Effector CD8-positive, alpha-beta T cell (primary cell): ENCODE measurements around the gene KIF26B.
"Not testable (repeated sequence)": the region's sequence is repeated elsewhere in the genome, so short reads cannot be mapped to it uniquely, and the experiment has no call there.

Source experiments
- DNase-seq: peaks from one replicate; lab custom pipeline; 2025; lab: John Stamatoyannopoulos, UW

The KIF26B gene

DNA sequence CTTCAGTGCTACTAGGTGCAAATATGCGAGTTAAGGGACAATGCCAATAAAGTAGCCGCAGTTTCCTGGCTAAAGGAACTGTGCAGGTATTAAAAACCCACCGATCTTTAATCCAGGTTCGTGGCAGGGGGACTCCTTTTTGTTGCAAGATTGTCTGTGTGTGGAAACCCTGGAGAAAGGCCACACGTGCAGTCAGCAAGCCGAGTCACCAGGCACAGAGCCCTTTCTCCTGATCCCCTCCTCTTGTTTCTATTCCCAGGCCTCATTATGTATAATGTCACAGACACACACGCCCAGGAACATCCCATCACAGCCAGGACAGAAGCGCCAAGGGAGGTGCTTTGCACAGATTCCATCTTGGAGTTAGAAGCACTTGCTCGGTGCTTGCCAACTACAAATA lies 528.9 kb downstream of the KIF26B start:
- DNase-seq, result no peak

DNA sequence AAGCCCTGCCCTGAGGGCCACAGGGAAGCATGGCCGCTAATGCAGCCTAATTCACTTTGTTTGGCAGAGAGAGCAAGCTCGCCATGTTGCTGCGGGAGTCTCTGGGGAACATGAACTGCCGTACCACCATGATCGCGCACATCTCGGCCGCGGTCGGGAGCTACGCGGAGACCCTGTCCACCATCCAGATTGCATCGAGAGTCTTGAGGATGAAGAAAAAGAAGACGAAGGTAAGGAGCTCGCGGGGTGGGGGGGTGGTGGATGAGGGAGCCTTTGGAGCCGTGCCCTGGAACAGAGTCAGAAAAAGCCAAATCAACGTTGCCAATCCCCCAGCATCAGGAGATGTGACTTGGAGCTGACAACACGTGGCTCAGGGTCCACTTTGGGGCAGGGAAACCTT lies 529.4 kb downstream of the KIF26B start:
- no peak for DNase-seq

DNA sequence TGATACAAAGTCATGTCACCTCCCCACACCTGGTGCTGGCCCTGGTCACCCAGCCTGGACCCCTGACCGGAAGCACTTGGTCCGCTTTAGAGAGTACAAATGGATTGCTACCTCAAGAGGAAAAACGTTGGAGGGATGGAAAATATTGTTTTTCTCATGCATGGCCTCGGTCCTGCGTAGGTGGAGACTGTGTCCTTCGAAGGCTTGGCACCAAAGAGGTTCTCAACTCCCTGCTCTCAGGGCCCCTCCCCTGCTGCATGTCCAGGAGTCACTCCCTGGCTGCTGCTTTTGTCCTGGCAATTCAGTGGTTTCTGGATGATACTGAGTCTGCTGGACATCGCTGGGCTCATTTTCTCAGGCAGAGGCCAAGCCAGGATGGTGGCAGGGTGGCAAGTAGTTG lies 529.8 kb downstream of the KIF26B start:
- no peak for DNase-seq

DNA sequence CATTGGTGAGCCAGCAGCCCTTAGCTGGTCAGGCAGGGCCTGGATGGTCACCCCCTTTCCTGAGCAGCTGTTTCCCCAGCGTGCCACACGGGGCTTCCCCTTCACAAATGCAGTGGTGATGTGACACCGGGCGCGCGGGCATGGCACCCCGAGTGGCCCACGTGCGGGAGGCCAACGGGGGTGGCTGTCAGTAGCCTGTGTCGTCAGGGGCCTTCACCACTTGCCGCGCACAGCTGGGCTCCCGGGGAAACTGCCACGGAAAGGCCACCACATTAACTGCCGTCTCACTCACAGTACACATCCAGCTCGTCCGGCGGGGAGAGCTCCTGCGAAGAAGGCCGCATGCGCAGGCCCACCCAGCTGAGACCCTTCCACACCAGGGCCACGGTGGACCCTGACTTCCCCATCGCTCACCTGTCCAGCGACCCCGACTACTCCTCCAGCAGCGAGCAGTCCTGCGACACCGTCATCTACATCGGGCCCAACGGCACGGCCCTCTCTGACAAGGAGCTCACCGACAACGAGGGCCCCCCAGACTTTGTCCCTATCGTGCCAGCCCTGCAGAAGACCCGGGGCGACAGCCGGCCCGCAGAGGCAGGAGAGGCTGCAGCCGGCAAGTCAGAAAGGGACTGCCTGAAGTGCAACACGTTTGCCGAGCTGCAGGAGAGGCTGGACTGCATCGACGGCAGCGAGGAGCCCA lies 530.5 kb downstream of the KIF26B start:
- no peak for DNase-seq

DNA sequence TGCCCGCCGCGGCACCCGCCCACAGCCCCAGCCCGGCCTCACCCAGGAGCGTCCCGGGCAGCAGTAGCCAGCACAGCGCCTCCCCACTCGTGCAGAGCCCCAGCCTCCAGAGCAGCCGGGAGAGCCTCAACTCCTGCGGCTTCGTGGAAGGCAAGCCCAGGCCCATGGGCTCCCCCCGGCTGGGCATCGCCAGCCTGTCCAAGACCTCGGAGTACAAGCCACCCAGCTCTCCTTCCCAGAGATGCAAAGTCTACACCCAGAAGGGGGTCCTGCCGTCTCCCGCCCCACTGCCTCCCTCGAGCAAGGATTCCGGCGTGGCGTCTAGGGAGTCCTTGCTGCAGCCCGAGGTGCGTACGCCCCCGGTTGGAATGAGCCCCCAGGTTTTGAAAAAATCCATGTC lies 531.2 kb downstream of the KIF26B start:
- DNase-seq, result no peak

DNA sequence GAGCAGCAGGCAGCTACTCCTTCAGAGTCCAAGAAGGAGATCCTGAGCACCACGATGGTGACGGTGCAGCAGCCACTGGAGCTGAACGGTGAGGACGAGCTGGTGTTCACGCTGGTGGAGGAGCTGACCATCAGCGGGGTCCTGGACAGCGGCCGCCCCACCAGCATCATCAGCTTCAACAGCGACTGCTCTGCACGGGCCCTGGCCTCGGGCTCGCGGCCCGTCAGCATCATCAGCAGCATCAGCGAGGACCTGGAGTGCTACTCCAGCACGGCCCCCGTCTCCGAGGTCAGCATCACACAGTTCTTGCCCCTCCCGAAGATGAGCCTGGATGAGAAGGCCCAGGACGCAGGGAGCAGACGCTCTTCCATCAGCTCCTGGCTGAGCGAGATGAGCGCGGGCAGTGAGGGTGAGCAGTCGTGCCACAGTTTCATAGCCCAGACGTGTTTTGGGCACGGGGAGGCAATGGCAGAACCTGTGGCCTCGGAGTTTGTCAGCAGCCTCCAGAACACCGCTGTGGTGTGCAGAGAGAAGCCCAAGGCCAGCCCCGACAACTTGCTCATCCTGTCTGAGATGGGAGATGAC lies 531.8 kb downstream of the KIF26B start:
- no peak for DNase-seq

DNA sequence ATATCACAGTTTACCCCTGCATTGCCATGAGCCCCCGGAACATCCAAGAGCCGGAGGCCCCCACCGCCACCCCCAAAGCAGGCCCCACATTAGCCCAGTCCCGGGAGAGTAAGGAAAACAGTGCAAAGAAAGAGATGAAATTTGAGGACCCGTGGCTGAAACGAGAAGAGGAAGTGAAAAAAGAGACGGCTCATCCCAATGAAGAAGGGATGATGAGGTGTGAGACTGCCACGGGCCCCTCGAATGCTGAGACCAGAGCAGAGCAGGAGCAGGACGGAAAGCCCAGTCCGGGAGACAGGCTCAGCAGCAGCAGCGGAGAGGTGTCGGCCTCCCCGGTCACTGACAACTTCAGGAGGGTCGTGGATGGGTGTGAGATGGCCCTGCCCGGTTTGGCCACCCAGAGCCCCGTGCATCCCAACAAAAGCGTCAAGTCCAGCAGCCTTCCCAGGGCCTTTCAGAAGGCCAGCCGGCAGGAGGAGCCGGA lies 532.4 kb downstream of the KIF26B start:
- no peak for DNase-seq

DNA sequence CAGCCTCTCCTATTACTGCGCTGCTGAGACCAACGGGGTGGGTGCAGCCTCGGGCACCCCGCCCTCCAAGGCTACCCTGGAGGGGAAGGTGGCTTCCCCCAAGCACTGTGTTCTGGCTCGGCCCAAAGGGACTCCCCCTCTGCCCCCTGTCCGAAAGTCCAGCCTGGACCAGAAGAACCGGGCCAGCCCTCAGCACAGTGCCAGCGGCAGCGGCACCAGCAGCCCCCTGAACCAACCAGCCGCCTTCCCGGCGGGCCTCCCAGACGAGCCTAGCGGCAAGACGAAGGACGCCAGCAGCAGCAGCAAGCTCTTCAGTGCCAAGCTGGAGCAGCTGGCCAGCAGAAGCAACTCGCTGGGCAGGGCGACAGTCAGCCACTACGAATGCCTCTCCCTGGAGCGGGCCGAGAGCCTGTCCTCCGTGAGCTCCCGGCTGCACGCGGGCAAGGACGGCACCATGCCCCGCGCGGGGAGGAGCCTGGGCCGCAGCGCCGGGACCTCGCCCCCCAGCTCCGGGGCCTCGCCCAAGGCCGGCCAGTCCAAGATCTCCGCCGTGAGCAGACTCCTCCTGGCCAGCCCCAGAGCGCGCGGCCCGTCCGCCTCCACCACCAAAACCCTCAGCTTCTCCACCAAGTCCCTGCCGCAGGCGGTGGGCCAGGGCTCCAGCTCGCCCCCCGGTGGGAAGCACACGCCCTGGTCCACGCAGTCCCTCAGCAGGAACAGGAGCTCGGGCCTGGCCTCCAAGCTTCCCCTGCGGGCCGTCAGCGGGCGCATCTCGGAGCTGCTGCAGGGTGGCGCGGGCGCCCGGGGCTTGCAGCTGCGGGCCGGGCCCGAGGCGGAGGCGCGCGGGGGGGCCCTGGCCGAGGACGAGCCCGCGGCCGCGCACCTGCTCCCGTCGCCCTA lies 533.1 kb downstream of the KIF26B start:
- DNase-seq, result no peak

DNA sequence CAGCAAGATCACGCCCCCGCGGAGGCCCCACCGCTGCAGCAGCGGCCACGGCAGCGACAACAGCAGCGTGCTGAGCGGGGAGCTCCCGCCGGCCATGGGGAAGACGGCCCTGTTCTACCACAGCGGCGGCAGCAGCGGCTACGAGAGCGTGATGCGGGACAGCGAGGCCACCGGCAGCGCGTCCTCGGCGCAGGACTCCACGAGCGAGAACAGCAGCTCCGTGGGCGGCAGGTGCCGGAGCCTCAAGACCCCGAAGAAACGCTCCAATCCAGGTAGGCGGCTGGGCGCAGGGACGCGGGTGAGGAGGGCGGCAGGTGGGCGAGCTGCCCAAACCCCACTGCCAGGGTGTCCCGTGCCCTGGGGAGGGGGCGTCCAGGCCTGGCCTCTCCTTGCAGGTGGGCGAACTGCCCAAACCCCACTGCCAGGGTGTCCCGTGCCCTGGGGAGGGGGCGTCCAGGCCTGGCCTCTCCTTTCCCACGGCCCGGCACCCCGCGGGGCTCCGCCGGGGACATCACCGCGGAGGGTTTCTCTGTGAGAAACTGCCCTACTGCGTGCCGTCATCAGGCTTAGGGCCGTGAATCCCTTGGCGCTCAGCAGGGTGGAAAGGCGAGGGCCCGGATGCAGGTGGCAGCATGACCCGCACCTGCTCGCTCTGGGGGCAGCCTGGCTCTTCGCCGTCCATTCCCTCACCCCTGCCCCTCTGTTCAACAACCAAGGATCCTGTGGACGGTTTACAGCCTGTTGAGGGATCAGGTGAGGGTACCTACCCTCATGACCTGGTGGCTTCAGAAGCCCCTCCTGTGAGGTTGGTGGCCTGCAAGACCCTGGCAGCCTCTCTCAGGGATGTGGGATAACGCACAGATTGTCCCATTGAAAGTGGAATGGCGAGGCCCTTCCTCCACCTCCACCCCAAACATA lies 534.0 kb downstream of the KIF26B start:
- no peak for DNase-seq

DNA sequence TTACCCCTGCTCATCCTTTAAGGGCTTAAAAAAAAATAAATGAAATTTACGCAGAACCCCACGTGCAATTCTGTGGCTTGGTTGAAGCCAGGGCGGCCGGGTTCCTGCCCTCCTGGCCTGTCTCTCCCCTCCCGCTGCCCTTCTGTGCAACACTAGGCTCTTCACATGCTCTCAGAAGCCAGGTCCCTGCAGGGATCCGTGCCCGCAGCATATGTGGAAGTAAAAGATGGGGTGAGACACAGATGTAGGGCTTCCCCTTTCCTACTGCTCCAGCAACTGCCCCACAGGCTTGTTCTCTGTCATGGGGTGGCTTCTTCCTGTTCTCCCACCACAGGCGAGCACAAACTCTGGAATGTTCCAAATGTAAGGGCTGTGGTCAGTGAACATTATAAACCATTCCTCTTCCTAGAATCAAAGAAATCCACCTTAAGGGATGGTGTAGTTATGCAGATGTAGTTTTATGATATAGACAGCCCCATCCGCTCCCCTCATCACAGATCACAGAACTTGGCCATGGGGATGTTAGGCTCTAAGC lies 535.4 kb downstream of the KIF26B start:
- no peak for DNase-seq

DNA sequence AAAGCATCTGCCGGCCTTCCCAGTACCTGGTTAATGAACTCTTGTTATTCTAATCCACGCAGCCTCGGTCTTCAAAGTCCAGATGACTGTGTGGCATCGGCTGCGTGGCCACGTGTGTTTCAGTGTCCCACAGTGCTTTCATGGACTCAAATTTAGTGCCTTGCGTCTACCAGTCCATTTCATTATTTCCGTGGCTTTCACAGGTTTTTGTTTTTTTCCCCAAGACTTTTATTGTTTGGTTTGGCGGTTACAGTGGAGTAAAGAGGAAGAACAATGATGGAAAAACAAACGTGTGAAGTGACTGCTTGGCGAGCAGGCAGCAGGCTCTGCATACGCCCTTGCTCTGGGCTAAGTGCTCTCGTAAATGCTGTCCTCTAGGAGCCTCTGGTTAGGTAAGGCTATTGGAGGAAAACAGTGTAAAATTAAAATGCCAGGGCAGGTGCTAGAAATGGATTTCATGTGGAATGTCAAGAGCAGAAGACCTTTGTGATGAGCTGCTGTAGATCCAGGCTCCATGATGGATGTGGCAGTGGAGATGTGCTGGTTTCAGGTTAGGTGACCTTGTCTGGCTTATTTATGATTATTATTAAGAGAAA lies 536.3 kb downstream of the KIF26B start:
- DNase-seq, result no peak

DNA sequence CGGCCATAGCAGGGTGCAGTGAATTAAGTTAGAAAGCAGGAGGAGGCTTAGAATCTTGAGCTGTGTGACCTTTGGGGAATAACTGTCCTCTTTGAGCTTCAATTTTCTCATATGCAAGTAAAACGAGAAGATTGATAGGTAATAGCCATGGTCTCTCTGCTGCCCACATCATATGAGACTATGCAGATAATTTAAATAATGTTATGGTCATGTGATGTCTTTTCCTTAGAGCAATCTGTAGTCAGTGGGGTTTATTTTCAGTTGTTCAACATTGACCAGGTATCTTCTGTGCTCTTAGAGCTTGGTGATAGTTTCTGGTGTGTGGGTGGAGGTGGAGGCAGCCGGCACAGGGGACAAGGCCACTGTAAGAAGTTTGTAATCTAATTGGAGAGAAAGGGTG lies 537.1 kb downstream of the KIF26B start:
- no peak for DNase-seq

DNA sequence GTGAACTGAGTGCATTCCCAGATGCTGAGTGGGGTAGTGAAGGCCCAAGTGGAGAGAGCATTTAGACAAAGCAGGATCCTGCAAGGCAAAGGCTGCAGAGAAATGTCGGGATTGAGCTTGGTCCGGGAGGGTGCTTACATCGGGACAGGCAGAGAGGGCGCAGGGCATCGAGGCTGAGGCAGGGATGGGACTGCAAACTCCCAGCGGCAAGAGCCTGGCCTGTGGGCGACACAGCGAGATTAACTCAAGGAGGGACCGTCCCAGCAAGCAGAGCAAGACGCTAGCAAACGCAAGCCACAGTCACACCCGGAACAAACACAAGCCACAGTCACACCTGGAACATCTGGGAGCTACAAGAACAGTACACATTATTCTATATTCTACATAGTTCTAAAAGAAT lies 537.5 kb downstream of the KIF26B start:
- no peak for DNase-seq

DNA sequence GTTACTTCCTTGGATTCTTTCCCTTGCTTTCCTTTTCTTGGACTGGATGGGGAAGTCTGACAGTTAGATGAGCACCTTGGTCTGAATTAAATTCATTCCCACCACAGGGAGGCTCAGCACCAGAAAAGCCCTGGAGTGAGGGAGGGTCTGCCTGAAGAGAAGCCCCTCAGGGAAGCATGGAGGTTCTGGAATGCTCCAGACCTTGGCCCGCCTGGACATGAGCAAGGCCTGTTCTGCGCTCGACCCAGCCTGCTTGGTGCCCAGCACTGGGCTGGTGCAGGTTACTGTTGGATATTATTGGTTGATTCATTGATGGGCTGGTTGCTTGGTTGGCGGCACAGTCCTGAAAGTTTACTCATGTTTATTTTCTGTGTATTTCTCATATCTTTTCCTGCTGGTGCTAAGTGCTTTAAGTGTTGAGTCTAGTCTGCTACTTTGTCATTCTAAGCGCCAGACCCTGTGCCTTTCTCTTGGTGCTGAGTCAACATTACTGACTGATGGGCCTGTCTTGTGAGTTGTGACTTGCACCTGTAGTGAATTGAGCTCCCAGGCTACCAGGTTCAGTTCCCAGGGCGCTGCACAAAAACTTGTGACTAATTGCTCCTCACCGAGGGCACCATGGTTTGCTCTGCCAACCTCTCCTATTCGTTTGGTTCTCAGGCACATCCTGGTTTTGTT lies 538.5 kb downstream of the KIF26B start:
- DNase-seq, result no peak

DNA sequence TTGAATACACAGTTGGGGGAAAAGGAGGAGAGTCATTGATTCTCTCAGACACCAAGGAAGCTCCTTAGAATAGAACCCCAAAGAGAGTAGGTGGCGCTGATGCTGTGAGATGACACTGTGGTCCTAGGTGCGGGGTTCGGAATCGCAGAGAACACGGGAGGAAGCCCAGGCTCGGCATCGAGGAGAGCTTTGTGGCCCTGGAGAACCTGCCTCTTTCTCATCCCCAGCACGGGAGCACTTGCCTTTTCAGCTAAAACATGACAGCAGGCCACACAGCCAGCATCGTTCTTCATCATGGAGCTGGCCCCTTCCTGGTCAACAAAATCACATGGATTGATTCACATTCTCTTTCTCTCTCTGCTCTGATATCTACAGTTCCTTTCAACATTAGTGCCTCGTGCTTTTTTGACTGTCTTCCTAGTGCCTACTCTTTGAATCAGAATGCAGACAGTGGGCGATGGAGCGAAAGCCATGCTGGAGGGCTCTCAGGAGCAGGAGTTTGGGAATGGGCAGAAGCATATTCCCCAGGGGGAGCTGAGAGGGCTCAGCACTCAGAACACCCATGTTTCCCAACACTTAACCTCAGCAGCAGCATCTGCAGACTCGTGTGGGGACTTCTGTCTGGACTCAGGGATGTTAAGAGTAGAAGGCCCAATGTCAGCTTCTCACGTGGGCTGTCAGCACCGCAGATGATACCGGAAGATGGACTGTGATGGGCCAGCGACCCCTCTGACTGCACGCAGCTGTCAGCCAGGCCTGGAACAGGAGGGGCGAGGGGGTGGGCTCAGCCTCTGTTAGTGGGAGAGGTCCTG lies 539.4 kb downstream of the KIF26B start:
- DNase-seq, result no peak

DNA sequence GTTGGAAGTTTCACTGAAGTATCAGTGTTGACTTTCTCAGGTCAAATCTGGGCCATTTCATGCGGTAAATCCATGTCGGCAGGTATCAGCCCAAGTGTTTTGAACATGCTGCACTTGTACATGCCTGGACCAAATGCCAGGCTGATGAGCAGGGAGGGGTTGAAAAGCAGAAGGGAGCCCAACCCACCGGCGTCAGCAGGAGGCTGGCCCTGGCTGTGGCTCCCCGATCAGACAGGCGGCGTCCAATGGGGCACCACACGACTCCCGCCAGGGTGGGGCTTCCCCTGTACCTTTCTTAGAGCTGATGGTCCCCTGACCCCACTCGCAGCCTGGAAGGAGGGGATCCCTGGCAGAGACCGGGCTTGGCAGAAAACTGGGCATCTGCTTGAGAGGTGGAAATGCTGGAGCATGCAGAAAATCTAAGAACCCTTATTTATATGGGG lies 540.0 kb downstream of the KIF26B start:
- no peak for DNase-seq

DNA sequence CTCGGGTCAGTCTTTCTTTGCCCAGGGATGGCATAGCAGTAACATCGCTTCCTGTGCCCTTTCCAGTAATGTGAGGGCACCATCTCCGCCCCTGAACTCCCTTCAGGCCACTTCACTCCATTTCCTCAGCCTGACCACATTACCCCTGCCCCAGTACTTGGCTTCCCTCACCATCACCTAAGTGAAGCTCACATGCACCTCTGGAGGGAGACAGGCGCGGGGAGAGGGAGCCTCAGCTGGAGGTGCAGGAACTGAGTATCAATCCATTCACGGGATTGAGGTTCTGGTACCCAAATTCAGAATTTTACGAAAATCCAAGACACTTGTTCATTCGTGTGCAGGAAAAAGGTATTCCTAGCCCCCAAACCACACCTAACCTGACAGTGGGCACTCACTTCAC lies 540.4 kb downstream of the KIF26B start:
- DNase-seq, result no peak

DNA sequence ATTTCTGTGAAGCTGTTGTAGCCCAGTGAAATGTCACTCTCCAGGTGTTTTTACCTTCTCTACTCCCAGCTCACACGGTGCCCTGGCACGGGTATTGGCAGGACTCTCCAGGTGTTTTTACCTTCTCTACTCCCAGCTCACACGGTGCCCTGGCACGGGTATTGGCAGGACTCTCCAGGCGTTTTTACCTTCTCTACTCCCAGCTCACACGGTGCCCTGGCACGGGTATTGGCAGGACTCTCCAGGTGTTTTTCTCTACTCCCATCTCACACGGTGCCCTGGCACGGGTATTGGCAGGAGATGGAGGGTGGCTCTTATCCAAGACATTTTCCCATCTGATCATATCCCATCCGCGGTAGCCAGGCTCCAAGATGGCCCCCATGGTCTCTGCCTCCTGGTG lies 540.9 kb downstream of the KIF26B start:
- not testable (repeated sequence) for DNase-seq

DNA sequence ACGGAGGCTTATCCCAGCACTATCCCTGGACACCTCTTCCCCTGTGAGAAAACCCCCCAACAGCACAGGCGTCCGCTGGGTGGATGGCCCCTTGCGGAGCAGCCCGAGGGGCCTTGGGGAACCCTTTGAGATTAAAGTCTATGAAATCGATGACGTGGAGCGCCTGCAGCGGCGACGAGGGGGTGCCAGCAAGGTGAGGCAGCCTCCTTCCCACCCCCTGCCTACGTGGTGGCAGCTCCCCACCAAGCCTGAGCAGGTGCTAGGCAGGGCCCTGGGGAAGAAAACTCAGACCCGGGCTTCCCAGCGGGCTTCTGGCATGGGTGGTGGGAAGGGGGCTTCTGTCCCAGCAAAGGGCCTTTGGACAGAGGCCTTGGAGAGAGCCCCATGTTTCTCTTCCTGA lies 543.3 kb downstream of the KIF26B start:
- no peak for DNase-seq

DNA sequence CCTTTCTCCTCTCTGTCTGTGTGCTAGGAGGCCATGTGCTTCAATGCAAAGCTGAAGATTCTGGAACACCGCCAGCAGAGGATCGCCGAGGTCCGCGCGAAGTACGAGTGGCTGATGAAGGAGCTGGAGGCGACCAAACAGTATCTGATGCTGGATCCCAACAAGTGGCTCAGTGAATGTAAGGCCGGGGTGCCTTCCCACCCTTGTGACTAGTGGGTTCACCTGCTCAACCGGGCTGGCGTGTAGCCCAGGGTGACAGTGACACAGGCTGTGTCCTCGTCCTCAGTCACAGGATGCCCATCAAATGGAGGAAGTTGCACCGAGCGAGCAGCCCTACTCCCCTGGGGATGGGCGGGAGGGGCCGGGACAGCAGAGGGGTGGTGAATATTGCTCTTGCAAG lies 544.1 kb downstream of the KIF26B start:
- DNase-seq, result no peak
